Astrocyte of the hippocampus (primary cell): Measurements from ENCODE around the gene DGKD.

Source experiments
- DNase-seq: peaks from one replicate; pipeline ENCODE4 v3.0.0; 2011; ENCODE audit warnings: low read depth, low spot score

The DGKD gene

GRCh38 chr2:233338812-233339368 lies 15.4 kb upstream of the DGKD start:
- no peak for DNase-seq

- DNase-seq = no peak
Measured at GRCh38 chr2:233339427-233339826, 14.9 kb upstream of the DGKD start.

- DNase-seq = no peak
Measured at GRCh38 chr2:233341296-233341695, 13.0 kb upstream of the DGKD start.

- no peak for DNase-seq
Measured at GRCh38 chr2:233342301-233342700, 12.0 kb upstream of the DGKD start.

- no peak for DNase-seq
Measured at GRCh38 chr2:233343171-233343705, 11.1 kb upstream of the DGKD start.

GRCh38 chr2:233346376-233346775 lies 7.9 kb upstream of the DGKD start:
- DNase-seq = no peak

- DNase-seq = no peak
Measured at GRCh38 chr2:233346930-233347329, 7.4 kb upstream of the DGKD start.

- DNase-seq = no peak
Measured at GRCh38 chr2:233349005-233349998, 5.0 kb upstream of the DGKD start.

GRCh38 chr2:233350708-233351107 lies 3.6 kb upstream of the DGKD start:
- peak; percentile 88 for DNase-seq

GRCh38 chr2:233351423-233351822 lies 2.9 kb upstream of the DGKD start:
- DNase-seq = peak; percentile 23

- DNase-seq = no peak
Measured at GRCh38 chr2:233352141-233352842, 2.0 kb upstream of the DGKD start.

- DNase-seq = no peak
Measured at GRCh38 chr2:233353101-233353768, 1.1 kb upstream of the DGKD start.

- DNase-seq = no peak
Measured at GRCh38 chr2:233354500-233354924, 218 bp downstream of the DGKD start.

GRCh38 chr2:233354971-233355574 lies 779 bp downstream of the DGKD start:
- DNase-seq = peak; percentile 48

- DNase-seq = no peak
Measured at GRCh38 chr2:233355916-233356315, 1.6 kb downstream of the DGKD start.

- DNase-seq = no peak
Measured at GRCh38 chr2:233356546-233357308, 2.4 kb downstream of the DGKD start.

GRCh38 chr2:233358335-233358734 lies 4.0 kb downstream of the DGKD start:
- no peak for DNase-seq

- no peak for DNase-seq
Measured at GRCh38 chr2:233358947-233359346, 4.7 kb downstream of the DGKD start.

- DNase-seq = no peak
Measured at GRCh38 chr2:233359823-233360222, 5.5 kb downstream of the DGKD start.

GRCh38 chr2:233360771-233361176 lies 6.5 kb downstream of the DGKD start:
- DNase-seq = no peak
